ENCODE measurements around the gene AGRN.
"Not testable (repeated sequence)": the region's sequence is repeated elsewhere in the genome, so short reads cannot be mapped to it uniquely, and the experiment has no call there.

Gene AGRN

GRCh38 chr1:1069056-1069710, 49.3 kb downstream of the AGRN start:
- peak; percentile 54 for DNase-seq

GRCh38 chr1:1069711-1070676, 50.1 kb downstream of the AGRN start:
- peak; percentile 57 for DNase-seq

- no peak for DNase-seq
Measured at GRCh38 chr1:1071486-1072298, 51.8 kb downstream of the AGRN start.

- DNase-seq, result no peak
Measured at GRCh38 chr1:1072299-1072848, 52.5 kb downstream of the AGRN start.

GRCh38 chr1:1072849-1073742, 53.2 kb downstream of the AGRN start:
- DNase-seq, result no peak

GRCh38 chr1:1073743-1074587, 54.0 kb downstream of the AGRN start, which contains the start of gene RNF223:
Gene RNF223 (minus strand): TSS chr1:1074306. CDS start chr1:1072566, 1,740 bp downstream.
- no peak for DNase-seq

- no peak for DNase-seq
Measured at GRCh38 chr1:1074631-1075147, 54.8 kb downstream of the AGRN start.

GRCh38 chr1:1075148-1075935, 55.4 kb downstream of the AGRN start:
- no peak for DNase-seq

GRCh38 chr1:1077396-1077795, 57.5 kb downstream of the AGRN start:
- not testable (repeated sequence) for DNase-seq

GRCh38 chr1:1079408-1080121, 59.6 kb downstream of the AGRN start:
- DNase-seq, result no peak

- DNase-seq, result no peak
Measured at GRCh38 chr1:1080122-1080757, 60.3 kb downstream of the AGRN start.

- DNase-seq, result no peak
Measured at GRCh38 chr1:1080951-1081310, 61.0 kb downstream of the AGRN start.

GRCh38 chr1:1081311-1082238, 61.7 kb downstream of the AGRN start:
- DNase-seq, result no peak

GRCh38 chr1:1082239-1082775, 62.4 kb downstream of the AGRN start:
- DNase-seq, result no peak

- no peak for DNase-seq
Measured at GRCh38 chr1:1082776-1083415, 63.0 kb downstream of the AGRN start.
